ENCODE results near the gene SLC2A13.

GRCh38 chr12:39830852-39831520, 274.9 kb downstream of the SLC2A13 start:
- TF ChIP-seq, protein P1, sequence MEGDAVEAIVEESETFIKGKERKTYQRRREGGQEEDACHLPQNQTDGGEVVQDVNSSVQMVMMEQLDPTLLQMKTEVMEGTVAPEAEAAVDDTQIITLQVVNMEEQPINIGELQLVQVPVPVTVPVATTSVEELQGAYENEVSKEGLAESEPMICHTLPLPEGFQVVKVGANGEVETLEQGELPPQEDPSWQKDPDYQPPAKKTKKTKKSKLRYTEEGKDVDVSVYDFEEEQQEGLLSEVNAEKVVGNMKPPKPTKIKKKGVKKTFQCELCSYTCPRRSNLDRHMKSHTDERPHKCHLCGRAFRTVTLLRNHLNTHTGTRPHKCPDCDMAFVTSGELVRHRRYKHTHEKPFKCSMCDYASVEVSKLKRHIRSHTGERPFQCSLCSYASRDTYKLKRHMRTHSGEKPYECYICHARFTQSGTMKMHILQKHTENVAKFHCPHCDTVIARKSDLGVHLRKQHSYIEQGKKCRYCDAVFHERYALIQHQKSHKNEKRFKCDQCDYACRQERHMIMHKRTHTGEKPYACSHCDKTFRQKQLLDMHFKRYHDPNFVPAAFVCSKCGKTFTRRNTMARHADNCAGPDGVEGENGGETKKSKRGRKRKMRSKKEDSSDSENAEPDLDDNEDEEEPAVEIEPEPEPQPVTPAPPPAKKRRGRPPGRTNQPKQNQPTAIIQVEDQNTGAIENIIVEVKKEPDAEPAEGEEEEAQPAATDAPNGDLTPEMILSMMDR (IDR thresholded peaks at IDR 0.05), result no peak
- no peak for TF ChIP-seq RELA (CRISPR knock-in tag; IDR thresholded peaks at IDR 0.05; ENCODE audit: borderline replicate concordance)
- no peak for TF ChIP-seq FOXP1 (CRISPR knock-in tag; IDR thresholded peaks at IDR 0.05; ENCODE audit: borderline replicate concordance)
- no peak for TF ChIP-seq TCF7 (CRISPR knock-in tag; IDR thresholded peaks at IDR 0.05; ENCODE audit: low read depth)
- TF ChIP-seq, protein P2, sequence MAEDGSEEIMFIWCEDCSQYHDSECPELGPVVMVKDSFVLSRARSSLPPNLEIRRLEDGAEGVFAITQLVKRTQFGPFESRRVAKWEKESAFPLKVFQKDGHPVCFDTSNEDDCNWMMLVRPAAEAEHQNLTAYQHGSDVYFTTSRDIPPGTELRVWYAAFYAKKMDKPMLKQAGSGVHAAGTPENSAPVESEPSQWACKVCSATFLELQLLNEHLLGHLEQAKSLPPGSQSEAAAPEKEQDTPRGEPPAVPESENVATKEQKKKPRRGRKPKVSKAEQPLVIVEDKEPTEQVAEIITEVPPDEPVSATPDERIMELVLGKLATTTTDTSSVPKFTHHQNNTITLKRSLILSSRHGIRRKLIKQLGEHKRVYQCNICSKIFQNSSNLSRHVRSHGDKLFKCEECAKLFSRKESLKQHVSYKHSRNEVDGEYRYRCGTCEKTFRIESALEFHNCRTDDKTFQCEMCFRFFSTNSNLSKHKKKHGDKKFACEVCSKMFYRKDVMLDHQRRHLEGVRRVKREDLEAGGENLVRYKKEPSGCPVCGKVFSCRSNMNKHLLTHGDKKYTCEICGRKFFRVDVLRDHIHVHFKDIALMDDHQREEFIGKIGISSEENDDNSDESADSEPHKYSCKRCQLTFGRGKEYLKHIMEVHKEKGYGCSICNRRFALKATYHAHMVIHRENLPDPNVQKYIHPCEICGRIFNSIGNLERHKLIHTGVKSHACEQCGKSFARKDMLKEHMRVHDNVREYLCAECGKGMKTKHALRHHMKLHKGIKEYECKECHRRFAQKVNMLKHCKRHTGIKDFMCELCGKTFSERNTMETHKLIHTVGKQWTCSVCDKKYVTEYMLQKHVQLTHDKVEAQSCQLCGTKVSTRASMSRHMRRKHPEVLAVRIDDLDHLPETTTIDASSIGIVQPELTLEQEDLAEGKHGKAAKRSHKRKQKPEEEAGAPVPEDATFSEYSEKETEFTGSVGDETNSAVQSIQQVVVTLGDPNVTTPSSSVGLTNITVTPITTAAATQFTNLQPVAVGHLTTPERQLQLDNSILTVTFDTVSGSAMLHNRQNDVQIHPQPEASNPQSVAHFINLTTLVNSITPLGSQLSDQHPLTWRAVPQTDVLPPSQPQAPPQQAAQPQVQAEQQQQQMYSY (CRISPR knock-in tag; IDR thresholded peaks at IDR 0.05), result no peak
- TF ChIP-seq, protein P3, sequence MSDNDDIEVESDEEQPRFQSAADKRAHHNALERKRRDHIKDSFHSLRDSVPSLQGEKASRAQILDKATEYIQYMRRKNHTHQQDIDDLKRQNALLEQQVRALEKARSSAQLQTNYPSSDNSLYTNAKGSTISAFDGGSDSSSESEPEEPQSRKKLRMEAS (CRISPR knock-in tag; IDR thresholded peaks at IDR 0.05), result no peak
- TF ChIP-seq, protein P4, sequence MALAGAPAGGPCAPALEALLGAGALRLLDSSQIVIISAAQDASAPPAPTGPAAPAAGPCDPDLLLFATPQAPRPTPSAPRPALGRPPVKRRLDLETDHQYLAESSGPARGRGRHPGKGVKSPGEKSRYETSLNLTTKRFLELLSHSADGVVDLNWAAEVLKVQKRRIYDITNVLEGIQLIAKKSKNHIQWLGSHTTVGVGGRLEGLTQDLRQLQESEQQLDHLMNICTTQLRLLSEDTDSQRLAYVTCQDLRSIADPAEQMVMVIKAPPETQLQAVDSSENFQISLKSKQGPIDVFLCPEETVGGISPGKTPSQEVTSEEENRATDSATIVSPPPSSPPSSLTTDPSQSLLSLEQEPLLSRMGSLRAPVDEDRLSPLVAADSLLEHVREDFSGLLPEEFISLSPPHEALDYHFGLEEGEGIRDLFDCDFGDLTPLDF (CRISPR knock-in tag; IDR thresholded peaks at IDR 0.05), result no peak
- no peak for TF ChIP-seq ZNF416 (CRISPR knock-in tag; IDR thresholded peaks at IDR 0.05)
- TF ChIP-seq TEAD1 (CRISPR knock-in tag; IDR thresholded peaks at IDR 0.05), result no peak
- TF ChIP-seq SMAD3 (CRISPR knock-in tag; IDR thresholded peaks at IDR 0.05; ENCODE audit: borderline replicate concordance), result no peak
- TF ChIP-seq ZNF263 (CRISPR knock-in tag; IDR thresholded peaks at IDR 0.05; ENCODE audit: low read depth), result no peak
- no peak for TF ChIP-seq ZNF232 (CRISPR knock-in tag; IDR thresholded peaks at IDR 0.05)
